ENCODE data around the gene INPP5F. TPM values are rescaled to one million over a fixed set of nuclear protein-coding genes. Genes with fewer than 3 reads are reported as not detected.
"Not testable (repeated sequence)": the region's sequence is repeated elsewhere in the genome, so short reads cannot be mapped to it uniquely, and the experiment has no call there.

INPP5F gene
- total RNA-seq, 1 donor from 2014 or later, result 16.0 TPM

GRCh38 chr10:119702583-119702982 is 23.3 kb upstream of the INPP5F start:
- Histone ChIP-seq H3K9me3 (peaks cover 3% of the 10 kb centered on the region), H3K27me3 (ENCODE audit: low read depth) (no peaks in the 10 kb centered on the region), H3K27ac (no peak overlapping the region), H3K36me3 (no peaks in the 10 kb centered on the region), H3K4me1 (no peaks in the 10 kb centered on the region), H3K4me3 (no peak overlapping the region)
- TF ChIP-seq CTCF (IDR thresholded peaks at IDR 0.05), result no peak
- DNase-seq, result no peak
- intact Hi-C loops (cut with DNase I), result no loop called here
- no peak for ATAC-seq

GRCh38 chr10:119703903-119704508 is 21.8 kb upstream of the INPP5F start:
- H3K27ac ChIP-seq, result no peak overlapping the region
- no peak for TF ChIP-seq CTCF (IDR thresholded peaks at IDR 0.05)
- ATAC-seq, result no peak
- intact Hi-C loops (cut with DNase I), result no loop called here
- DNase-seq, result no peak
- H3K4me1 ChIP-seq, result no peaks in the 10 kb centered on the region
- no peak overlapping the region for H3K4me3 ChIP-seq
- no peaks in the 10 kb centered on the region for H3K27me3 ChIP-seq (ENCODE audit: low read depth)
- peaks cover 3% of the 10 kb centered on the region for H3K9me3 ChIP-seq
- H3K36me3 ChIP-seq, result no peaks in the 10 kb centered on the region

GRCh38 chr10:119705434-119705831 is 20.4 kb upstream of the INPP5F start:
- H3K4me3 ChIP-seq, result no peak overlapping the region
- DNase-seq (no peak), ATAC-seq (no peak)
- H3K27ac ChIP-seq, result no peak overlapping the region
- peaks cover 3% of the 10 kb centered on the region for H3K9me3 ChIP-seq
- no peaks in the 10 kb centered on the region for H3K36me3 ChIP-seq
- no peaks in the 10 kb centered on the region for H3K4me1 ChIP-seq
- TF ChIP-seq CTCF (IDR thresholded peaks at IDR 0.05), result no peak
- intact Hi-C loops (cut with DNase I), result no loop called here
- H3K27me3 ChIP-seq (ENCODE audit: low read depth), result no peaks in the 10 kb centered on the region

GRCh38 chr10:119706521-119707278 is 19.1 kb upstream of the INPP5F start:
- H3K27me3 ChIP-seq (ENCODE audit: low read depth), result no peaks in the 10 kb centered on the region
- no peak overlapping the region for H3K27ac ChIP-seq
- intact Hi-C loops (cut with DNase I), result no loop called here
- H3K4me1 ChIP-seq, result no peaks in the 10 kb centered on the region
- ATAC-seq (no peak), DNase-seq (no peak)
- H3K36me3 ChIP-seq, result no peaks in the 10 kb centered on the region
- no peak overlapping the region for H3K4me3 ChIP-seq
- TF ChIP-seq CTCF (IDR thresholded peaks at IDR 0.05), result no peak
- H3K9me3 ChIP-seq, result peaks cover 3% of the 10 kb centered on the region

- ATAC-seq; H3K4me1 ChIP-seq; H3K27ac ChIP-seq; H3K9me3 ChIP-seq; H3K4me3 ChIP-seq; DNase-seq; H3K36me3 ChIP-seq; intact Hi-C loops (cut with DNase I); H3K27me3 ChIP-seq (ENCODE audit: low read depth): not testable (repeated sequence)
These were observed 18.5 kb upstream of the INPP5F start for GRCh38 chr10:119707331-119707730.

- H3K27ac ChIP-seq; H3K9me3 ChIP-seq; H3K4me1 ChIP-seq; DNase-seq; H3K36me3 ChIP-seq; H3K27me3 ChIP-seq (ENCODE audit: low read depth); ATAC-seq; intact Hi-C loops (cut with DNase I); H3K4me3 ChIP-seq: not testable (repeated sequence)
These were observed 14.9 kb upstream of the INPP5F start for GRCh38 chr10:119710935-119711334.
